OCI-M1 (cell line): ENCODE data around the gene VPS8.

ENCODE experiments used
- DNase-seq: peaks from one replicate; lab custom pipeline; 2025; lab: John Stamatoyannopoulos, UW

Gene VPS8

DNA sequence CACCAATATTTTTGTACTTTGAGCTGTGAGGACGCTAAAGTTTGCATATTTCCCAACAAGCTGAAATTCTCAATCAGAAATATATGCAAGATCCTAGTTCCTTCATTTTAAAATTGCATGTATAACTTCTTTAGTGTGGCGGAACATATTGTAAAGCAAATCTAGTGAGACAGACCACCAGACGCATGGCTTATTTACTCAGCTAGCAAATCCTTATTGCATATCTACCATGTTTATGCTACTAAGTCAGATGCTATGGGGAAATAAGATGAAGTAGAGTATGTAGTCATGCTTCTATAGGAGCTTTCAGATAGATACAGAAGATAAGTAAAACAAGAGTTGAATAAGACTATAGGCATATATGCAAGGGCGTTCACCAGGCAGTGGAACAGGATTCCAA is 278.8 kb downstream of the VPS8 start:
- no peak for DNase-seq

DNA sequence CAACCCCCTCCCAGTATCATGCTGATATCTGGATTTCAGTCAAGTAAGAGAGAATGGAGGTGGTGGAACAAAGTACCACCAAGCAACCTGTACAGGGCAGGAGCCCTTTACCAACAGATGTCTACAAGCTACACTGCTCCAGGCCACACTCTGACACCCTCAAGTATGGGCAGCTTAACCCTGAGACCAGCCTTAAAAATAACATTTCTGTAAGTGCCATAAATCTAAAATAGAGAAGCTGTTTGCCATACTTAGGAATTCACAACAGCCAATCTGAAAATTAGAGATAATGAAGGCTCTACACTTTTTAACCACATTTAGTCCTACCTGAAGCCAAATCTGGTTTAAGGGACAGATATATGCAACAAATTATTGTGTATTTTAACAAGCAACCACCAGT is 281.1 kb downstream of the VPS8 start:
- no peak for DNase-seq

DNA sequence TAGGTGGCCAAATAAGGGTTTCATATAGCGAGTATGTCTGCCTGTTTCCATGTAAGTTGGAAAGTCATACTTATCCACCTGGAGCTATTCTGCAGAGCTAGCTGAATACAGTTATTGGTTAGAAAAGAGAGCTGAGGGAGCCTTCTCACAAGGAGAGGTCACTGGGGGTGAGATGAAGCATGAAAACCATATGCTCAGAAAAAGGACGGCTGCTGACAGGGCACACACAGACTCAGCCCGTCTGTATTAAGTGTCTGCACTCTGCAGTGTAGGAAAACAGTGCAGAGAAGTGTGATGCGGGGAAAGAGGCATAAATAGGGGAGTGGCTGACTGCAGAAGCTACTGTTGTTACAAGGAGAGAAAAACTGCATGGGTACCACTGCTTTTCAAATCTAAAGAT is 282.7 kb downstream of the VPS8 start:
- DNase-seq = no peak
